ENCODE measurements around the gene TMPRSS15. TPM values are rescaled to one million over a fixed set of nuclear protein-coding genes. Genes with fewer than 3 reads are reported as not detected.

TMPRSS15 gene
- total and polyA plus RNA-seq, 7 experiments from 2014 or later = not detected

GRCh38 chr21:18235545-18235944 is 168.0 kb downstream of the TMPRSS15 start:
- Histone ChIP-seq H3K4me3 (ENCODE audit: low read length) (no peak overlapping the region), H3K27ac (ENCODE audit: low read depth, low read length) (no peak overlapping the region), H3K4me1 (ENCODE audit: control insufficient read depth in 2 of 2, insufficient read depth in 2 of 2, low read length in 2 of 2) (no peaks in the 10 kb centered on the region), H3K9me3 (ENCODE audit: control insufficient read depth in 2 of 3, low read length in 3 of 3) (no peaks in the 10 kb centered on the region), H3K36me3 (ENCODE audit: control insufficient read depth in 2 of 3, insufficient read depth in 3 of 3, low read length in 3 of 3) (no peaks in the 10 kb centered on the region), H3K27me3 (ENCODE audit: control insufficient read depth in 2 of 2, insufficient read depth in 2 of 2, low read length in 2 of 2) (no peaks in the 10 kb centered on the region)
- Mint-ChIP-seq H3K27me3 (no peaks in the 10 kb centered on the region), H3K27ac (no peak overlapping the region), H3K36me3 (no peaks in the 10 kb centered on the region), H3K4me1 (no peaks in the 10 kb centered on the region), H3K4me3 (no peak overlapping the region), H3K9me3 (peaks cover 0 to 23% (median 2%) of the 10 kb centered on the region in 11 donors)
- ATAC-seq (no peak), DNase-seq (no peak)
- intact Hi-C loops (cut with micrococcal nuclease) = no loop called here
- POLR2A ChIA-PET = no interaction called here
- CTCF ChIA-PET = no interaction called here

- intact Hi-C loops (cut with micrococcal nuclease) = no loop called here
These were observed 175.4 kb downstream of the TMPRSS15 start for GRCh38 chr21:18228060-18228739.

GRCh38 chr21:18222346-18222745 is 181.2 kb downstream of the TMPRSS15 start:
- intact Hi-C loops (cut with micrococcal nuclease) = no loop called here
- H3K36me3 ChIP-seq (ENCODE audit: control insufficient read depth in 2 of 3, insufficient read depth in 3 of 3, low read length in 3 of 3) = no peaks in the 10 kb centered on the region
- ChIA-PET CTCF (no interaction called here), POLR2A (no interaction called here)
- no peaks in the 10 kb centered on the region for H3K27me3 ChIP-seq (ENCODE audit: control insufficient read depth in 2 of 2, insufficient read depth in 2 of 2, low read length in 2 of 2)
- DNase-seq (no peak), ATAC-seq (no peak)
- Mint-ChIP-seq H3K36me3 (peaks cover 0 to 6% (median 3%) of the 10 kb centered on the region in 5 donors), H3K27ac (no peak overlapping the region), H3K4me1 (no peaks in the 10 kb centered on the region), H3K4me3 (no peak overlapping the region), H3K9me3 (peaks cover 7 to 41% (median 18%) of the 10 kb centered on the region in 11 donors), H3K27me3 (no peaks in the 10 kb centered on the region)
- H3K27ac ChIP-seq (ENCODE audit: low read depth, low read length) = no peak overlapping the region
- no peak overlapping the region for H3K4me3 ChIP-seq (ENCODE audit: low read length)
- peaks cover 0 to 8% (median 0%) of the 10 kb centered on the region in 3 experiments for H3K9me3 ChIP-seq (ENCODE audit: control insufficient read depth in 2 of 3, low read length in 3 of 3)
- H3K4me1 ChIP-seq (ENCODE audit: control insufficient read depth in 2 of 2, insufficient read depth in 2 of 2, low read length in 2 of 2) = no peaks in the 10 kb centered on the region

More at GRCh38 chr21:18228060-18228739, 175.4 kb downstream of the TMPRSS15 start:
- Mint-ChIP-seq H3K36me3 (no peaks in the 10 kb centered on the region), H3K4me1 (no peaks in the 10 kb centered on the region), H3K27ac (no peak overlapping the region), H3K9me3 (peaks cover 0 to 4% (median 0%) of the 10 kb centered on the region in 11 donors), H3K27me3 (no peaks in the 10 kb centered on the region), H3K4me3 (no peak overlapping the region)
- CTCF ChIA-PET = no interaction called here
- ATAC-seq (no peak), DNase-seq (no peak)
- Histone ChIP-seq H3K36me3 (ENCODE audit: control insufficient read depth in 2 of 3, insufficient read depth in 3 of 3, low read length in 3 of 3) (no peaks in the 10 kb centered on the region), H3K27me3 (ENCODE audit: control insufficient read depth in 2 of 2, insufficient read depth in 2 of 2, low read length in 2 of 2) (no peaks in the 10 kb centered on the region), H3K9me3 (ENCODE audit: control insufficient read depth in 2 of 3, low read length in 3 of 3) (no peaks in the 10 kb centered on the region), H3K4me1 (ENCODE audit: control insufficient read depth in 2 of 2, insufficient read depth in 2 of 2, low read length in 2 of 2) (no peaks in the 10 kb centered on the region), H3K27ac (ENCODE audit: low read depth, low read length) (no peak overlapping the region), H3K4me3 (ENCODE audit: low read length) (no peak overlapping the region)
- POLR2A ChIA-PET = no interaction called here

GRCh38 chr21:18220498-18220897 is 183.1 kb downstream of the TMPRSS15 start:
- Histone ChIP-seq H3K4me3 (ENCODE audit: low read length) (no peak overlapping the region), H3K27ac (ENCODE audit: low read depth, low read length) (no peak overlapping the region), H3K27me3 (ENCODE audit: control insufficient read depth in 2 of 2, insufficient read depth in 2 of 2, low read length in 2 of 2) (no peaks in the 10 kb centered on the region), H3K36me3 (ENCODE audit: control insufficient read depth in 2 of 3, insufficient read depth in 3 of 3, low read length in 3 of 3) (no peaks in the 10 kb centered on the region), H3K9me3 (ENCODE audit: control insufficient read depth in 2 of 3, low read length in 3 of 3) (peaks cover 0 to 8% (median 0%) of the 10 kb centered on the region in 3 experiments), H3K4me1 (ENCODE audit: control insufficient read depth in 2 of 2, insufficient read depth in 2 of 2, low read length in 2 of 2) (no peaks in the 10 kb centered on the region)
- intact Hi-C loops (cut with micrococcal nuclease) = no loop called here
- POLR2A ChIA-PET = no interaction called here
- ATAC-seq (no peak), DNase-seq (no peak)
- Mint-ChIP-seq H3K4me1 (no peaks in the 10 kb centered on the region), H3K4me3 (no peak overlapping the region), H3K9me3 (peaks cover 9 to 41% (median 18%) of the 10 kb centered on the region in 11 donors), H3K36me3 (peaks cover 0 to 6% (median 3%) of the 10 kb centered on the region in 5 donors), H3K27me3 (no peaks in the 10 kb centered on the region), H3K27ac (no peak overlapping the region)
- CTCF ChIA-PET = no interaction called here

Other genes with a start within 250 kb of the TMPRSS15 start
- gene CHODL, start 159.0 kb downstream of the TMPRSS15 start, total RNA-seq = under 1 TPM in 1 of 5 experiments, not detected in 4; 0.19 TPM
- gene CHODL, start 159.0 kb downstream of the TMPRSS15 start, polyA plus RNA-seq = under 1 TPM; 0.09 to 0.25 TPM

Measured in naive thymus-derived CD4-positive, alpha-beta T cell (primary cell).